K562 (cell line): ENCODE results near the gene TSC1. TPM values are rescaled to one million over a fixed set of nuclear protein-coding genes. Genes with fewer than 3 reads are reported as not detected.

ENCODE experiments used
- ATAC-seq: fragments of 200-7000 bp; cut with Tn5 transposase; 3 replicates; pipeline ENCODE4 v1.9.1; 2020; ENCODE audit warnings: moderate library complexity
- BruUV-seq: library from RNA; stranded (reverse); fragments of 400-500 nt; replicated peaks from 2 replicates; lab custom pipeline; 2021; lab: Mats Ljungman, UMichigan
- CTCF ChIA-PET: fragments of 300-600 bp; formaldehyde crosslinking; extraction: SDS; loops from one replicate; lab custom pipeline; 2021; ENCODE audit warnings: low intra/inter-chr PET ratio; lab: Yijun Ruan, JAX
- POLR2A ChIA-PET: fragments of 300-600, 350-650 bp; sonication (Branson Sonifier 250); formaldehyde crosslinking; extraction: SDS; loops from one replicate; lab custom pipeline; 2021; ENCODE audit warnings: antibody characterized with exemption, inconsistent platforms; lab: Yijun Ruan, JAX
- DNase-seq, 4 experiments: peaks; one replicate each; pipeline versions ENCODE4 v3.0.0 to v3.0.0-alpha.2; 2011 to 2018; ENCODE audit warnings: low spot score in 3 of 4, mixed read lengths in 3 of 4; ENCODE audit errors: extremely low read depth in 1 of 4
- FAIRE-seq: peaks from 2 replicates; lab custom pipeline; 2011; peaks lifted over from hg19 to GRCh38; lab: Jason Lieb, UNC
- H2AFZ ChIP-seq: 2 replicates; pipeline ENCODE4 v1.6.0; 2011; ENCODE audit warnings: low read depth, low read length, control low read depth, inconsistent platforms
- H3K27ac ChIP-seq: fragments of 200-600 bp; 3 replicates; pipeline ENCODE4 v1.8.0; 2011; ENCODE audit warnings: low read depth, mild to moderate bottlenecking, control low read depth, inconsistent platforms, low read length, moderate library complexity, mixed read lengths; ENCODE audit errors: extremely low read depth
- H3K27me3 ChIP-seq, 2 experiments: fragments of 300-600 bp in 1 of 2; 2 replicates in 1 of 2; 3 replicates in 1 of 2; pipeline versions ENCODE4 v1.6.0 to v1.8.0; 2011; ENCODE audit warnings: inconsistent platforms in 2 of 2, low read length in 2 of 2, mild to moderate bottlenecking in 1 of 2, mixed read lengths in 1 of 2, moderate library complexity in 1 of 2; ENCODE audit not compliant: control insufficient read depth in 2 of 2, insufficient read depth in 2 of 2
- H3K36me3 ChIP-seq: fragments of 300-600 bp; 3 replicates; pipeline ENCODE4 v1.8.0; 2011; ENCODE audit warnings: mild to moderate bottlenecking, low read length, inconsistent platforms; ENCODE audit not compliant: control insufficient read depth, insufficient read depth
- H3K4me1 ChIP-seq, 2 experiments: fragments of 200-600 bp in 1 of 2; replicated peaks in 1 of 2; 2 replicates in 1 of 2; 3 replicates in 1 of 2; pipeline versions ENCODE4 v1.5.1 to v1.8.0; 2011; ENCODE audit warnings: inconsistent platforms in 2 of 2, low read length in 2 of 2, mild to moderate bottlenecking in 1 of 2, mixed read lengths in 1 of 2, moderate library complexity in 1 of 2; ENCODE audit not compliant: control insufficient read depth in 2 of 2, insufficient read depth in 2 of 2
- H3K4me2 ChIP-seq: 2 replicates; pipeline ENCODE4 v1.6.1; 2011; ENCODE audit warnings: low read length, control low read depth, inconsistent platforms, mixed read lengths; ENCODE audit not compliant: insufficient read depth
- H3K4me3 ChIP-seq: fragments of 200-600 bp; sonication (generic), shearing (Covaris generic); 2 replicates; pipeline ENCODE4 v1.5.1; 2016; ENCODE audit warnings: control low read depth, inconsistent platforms
- H3K79me2 ChIP-seq: fragments of 200-600 bp; 3 replicates; pipeline ENCODE4 v1.8.0; 2011; ENCODE audit warnings: low read length, inconsistent platforms; ENCODE audit not compliant: control insufficient read depth, insufficient read depth
- H3K9ac ChIP-seq, 2 experiments: 2 replicates each; pipeline versions ENCODE4 v1.6.0 to v1.6.1; 2011; ENCODE audit warnings: low read depth in 2 of 2, low read length in 2 of 2, control low read depth in 1 of 2, inconsistent platforms in 1 of 2, mild to moderate bottlenecking in 1 of 2, mixed read lengths in 1 of 2; ENCODE audit not compliant: insufficient read depth in 1 of 2
- H3K9me1 ChIP-seq: one replicate; pipeline ENCODE4 v1.6.0; 2011; ENCODE audit warnings: inconsistent platforms, mild to moderate bottlenecking, low read length, moderate library complexity; ENCODE audit not compliant: control insufficient read depth, insufficient read depth
- H3K9me3 ChIP-seq: replicated peaks from 2 replicates; pipeline ENCODE4 v1.5.1; 2011; ENCODE audit warnings: low read depth, low read length, inconsistent platforms; ENCODE audit not compliant: control insufficient read depth, insufficient read depth
- H4K20me1 ChIP-seq: replicated peaks from 2 replicates; pipeline ENCODE4 v1.6.1; 2011; ENCODE audit warnings: low read length, inconsistent platforms, mixed read lengths; ENCODE audit not compliant: control insufficient read depth, insufficient read depth
- BCOR ChIP-seq: fragments of 450-650 bp; IDR thresholded peaks from 2 replicates; pipeline ENCODE4 v1.6.1; 2016
- EGR1 ChIP-seq: fragments of 450-650 bp; conservative IDR thresholded peaks from 2 replicates; pipeline ENCODE4 v1.6.1; 2017; ENCODE audit warnings: mild to moderate bottlenecking
- ETS2 ChIP-seq: IDR thresholded peaks from 2 replicates; pipeline ENCODE4 v1.6.1; 2016; ENCODE audit warnings: borderline replicate concordance, missing genetic modification characterization, mild to moderate bottlenecking, moderate library complexity, missing compliant biosample characterization; ENCODE audit not compliant: poor library complexity, severe bottlenecking
- KLF1 ChIP-seq: fragments of 450-650 bp; IDR thresholded peaks from 2 replicates; pipeline ENCODE4 v1.6.1; 2016; ENCODE audit warnings: missing genetic modification characterization, missing compliant biosample characterization
- MYBL2 ChIP-seq, 2 experiments: fragments of 450-650 bp in 1 of 2; sonication (generic) in 1 of 2; formaldehyde crosslinking in 1 of 2; IDR thresholded peaks; 2 replicates each; pipeline versions ENCODE4 v1.6.1 to v1.8.1; 2017 to 2022; ENCODE audit warnings: borderline replicate concordance in 1 of 2, inconsistent platforms in 1 of 2, low read depth in 1 of 2, mild to moderate bottlenecking in 1 of 2, missing genetic modification reagents in 1 of 2, moderate library complexity in 1 of 2
- SIX5 ChIP-seq, 2 experiments: IDR thresholded peaks; 2 replicates each; pipeline ENCODE4 v1.6.1; 2011; ENCODE audit warnings: low read length in 2 of 2, borderline replicate concordance in 1 of 2, low read depth in 1 of 2, mild to moderate bottlenecking in 1 of 2, moderate library complexity in 1 of 2; ENCODE audit not compliant: insufficient read depth in 1 of 2
- SREBF2 ChIP-seq: sonication (generic); formaldehyde crosslinking; IDR thresholded peaks from 2 replicates; pipeline ENCODE4 v1.4.0; 2020; ENCODE audit warnings: mild to moderate bottlenecking, missing genetic modification reagents
- TEAD4 ChIP-seq, 2 experiments: sonication (generic) in 1 of 2; formaldehyde crosslinking in 1 of 2; IDR thresholded peaks; 2 replicates each; pipeline versions ENCODE4 v1.6.1 to v1.8.0; 2012 to 2022; ENCODE audit warnings: borderline replicate concordance in 1 of 2, inconsistent platforms in 1 of 2, low read length in 1 of 2, mild to moderate bottlenecking in 1 of 2, missing genetic modification reagents in 1 of 2
- ZBED1 ChIP-seq: IDR thresholded peaks from 2 replicates; pipeline ENCODE4 v1.6.1; 2014
- ZNF12 ChIP-seq: sonication (generic); formaldehyde crosslinking; IDR thresholded peaks from 2 replicates; pipeline ENCODE4 v1.4.0; 2020; ENCODE audit warnings: mild to moderate bottlenecking, missing genetic modification reagents
- ZNF121 ChIP-seq: sonication (generic); formaldehyde crosslinking; conservative IDR thresholded peaks from 2 replicates; pipeline ENCODE4 v1.8.0; 2022; ENCODE audit warnings: missing genetic modification reagents
- ZNF316 ChIP-seq: fragments of 450-650 bp; IDR thresholded peaks from 2 replicates; pipeline ENCODE4 v1.6.1; 2016
- ZNF699 ChIP-seq: fragments of 250-450 bp; sonication (Bioruptor Pico); IDR thresholded peaks from 2 replicates; pipeline ENCODE4 v1.8.0; 2021; ENCODE audit warnings: mild to moderate bottlenecking, moderate library complexity; ENCODE audit not compliant: insufficient replicate concordance
- ZNF707 ChIP-seq: fragments of 250-450 bp; sonication (Bioruptor Pico); conservative IDR thresholded peaks from 2 replicates; pipeline ENCODE4 v1.8.0; 2022; ENCODE audit warnings: inconsistent platforms, mild to moderate bottlenecking, moderate library complexity
- WGBS: fragments of 100-300 bp; shearing (Covaris generic); methylation state at CpG from one replicate; pipeline ENCODE4 v1.1.6; 2016; ENCODE audit warnings: low coverage, mixed read lengths; ENCODE audit not compliant: insufficient coverage; ENCODE audit errors: missing lambda C conversion rate; 5-methylcytosine and 5-hydroxymethylcytosine counted together
- in situ Hi-C: fragments of 300-500 bp; cut with MboI; formaldehyde crosslinking; loops from 4 replicates; pipeline ENCODE4 v1.15.0; 2018; ENCODE audit warnings: inconsistent platforms, mixed read lengths
- intact Hi-C: fragments of 100-400 bp; cut with micrococcal nuclease; formaldehyde crosslinking; loops from 2 replicates; pipeline ENCODE4 v1.14.2; 2022
- polyA plus RNA-seq, 8 experiments: library from polyadenylated mRNA; depleted of rRNA in 4 of 8; stranded (reverse) in 5 of 8; unstranded in 3 of 8; fragments of >200 nt; fragmentation: Nextera tagmentation in 2 of 8; fragmentation: Illumina TruSeq in 1 of 8; extraction: Ambion mirVana in 2 of 8; extraction: Trizol in 1 of 8; gene quantifications; 2 replicates each; pipeline versions ENCODE4 v1.2.1 to v1.2.3, GENCODE V29; 2011 to 2014; ENCODE audit warnings: inconsistent platforms in 1 of 8, missing spikeins in 1 of 8
- total RNA-seq, 7 experiments: library from RNA; depleted of rRNA in 6 of 7; stranded (reverse); fragments of >200 nt in 6 of 7; fragmentation: Illumina TruSeq in 2 of 7; extraction: Trizol in 2 of 7; gene quantifications; 2 replicates each; pipeline versions ENCODE4 v1.2.1 to v1.2.3, GENCODE V29; 2011 to 2021; ENCODE audit warnings: low replicate concordance in 1 of 7

Gene TSC1
- total and polyA plus RNA-seq, 9 of the 15 experiments (the other 6 are each of a cell fraction or from before 2014, with no cell fraction given), result 6.9 to 37.6 (median 18.6) TPM

DNA sequence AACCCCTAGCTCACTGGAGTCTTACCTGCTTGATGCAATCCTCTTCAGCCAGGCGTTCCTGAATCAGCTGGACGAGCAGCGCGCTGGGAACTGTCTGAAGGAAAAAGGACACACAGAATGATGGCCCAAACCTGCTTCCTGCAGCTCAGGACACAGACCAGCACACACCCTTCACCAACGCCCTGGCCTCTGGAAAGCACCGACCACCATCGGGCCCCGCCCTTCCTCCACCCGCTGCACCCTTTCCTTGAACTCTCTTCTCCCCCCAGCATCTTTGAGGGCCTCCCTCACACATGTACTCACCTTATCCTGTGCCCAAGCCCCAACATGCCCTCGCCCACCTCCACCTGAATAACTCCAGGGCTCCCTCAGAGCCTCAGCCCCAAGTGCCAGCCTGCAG is 89.6 kb downstream of the TSC1 start:
- ATAC-seq (no peak), FAIRE-seq (no peak), DNase-seq (no peak)
- Histone ChIP-seq H3K4me1 (peaks cover 0 to 8% of the 10 kb centered on the region in 2 experiments; a peak in 1 of 5 replicates), H3K9me3 (no peaks in the 10 kb centered on the region), H3K4me3 (no peak overlapping the region), H3K27me3 (peaks cover 56 to 62% of the 10 kb centered on the region in 2 experiments), H3K27ac (no peak overlapping the region), H3K79me2 (no peaks in the 10 kb centered on the region), H3K9ac (no peak overlapping the region), H3K9me1 (no peaks in the 10 kb centered on the region), H2AFZ (no peak overlapping the region), H3K4me2 (no peak overlapping the region), H4K20me1 (0 out of 2 replicates have a peak, but pooled peaks cover 3% of the 10 kb centered on the region), H3K36me3 (no peaks in the 10 kb centered on the region)
- no TSS peak for BruUV-seq
- no peak for TF ChIP-seq ZNF12 (CRISPR knock-in tag)
- no peak for TF ChIP-seq KLF1 (tag)
- no peak for TF ChIP-seq SIX5 (IDR thresholded peaks at IDR 0.05; ENCODE audit: borderline replicate concordance in 1 of 2, insufficient read depth in 1 of 2, low read depth in 1 of 2, low read length in 2 of 2)
- no peak for TF ChIP-seq EGR1
- TF ChIP-seq ZNF707 (CRISPR knock-in tag), result no peak
- no peak for TF ChIP-seq MYBL2 (IDR thresholded peaks at IDR 0.05; ENCODE audit: low read depth)
- TF ChIP-seq MYBL2 (CRISPR knock-in tag; IDR thresholded peaks at IDR 0.05; ENCODE audit: borderline replicate concordance), result no peak
- TF ChIP-seq BCOR, result no peak
- no peak for TF ChIP-seq SREBF2 (CRISPR knock-in tag)
- TF ChIP-seq ZNF699 (CRISPR knock-in tag), result no peak
- TF ChIP-seq TEAD4 (IDR thresholded peaks at IDR 0.05; ENCODE audit: low read length), result no peak
- no peak for TF ChIP-seq TEAD4 (CRISPR knock-in tag; IDR thresholded peaks at IDR 0.05; ENCODE audit: borderline replicate concordance)
- TF ChIP-seq ZNF121 (CRISPR knock-in tag), result no peak
- TF ChIP-seq ZBED1, result no peak
- TF ChIP-seq ZNF316, result no peak
- TF ChIP-seq ETS2 (tag), result no peak
- POLR2A ChIA-PET, result no interaction called here
- intact Hi-C loops (no loop called here), in situ Hi-C loops (no loop called here)
- CTCF ChIA-PET, result no interaction called here
- WGBS, result under 1% methylated on average over 10 of the region's 10 CpGs
